Dermis blood vessel endothelial cell (primary cell): Measurements from ENCODE around the gene INPP4B. TPM values are rescaled to one million over a fixed set of nuclear protein-coding genes. Genes with fewer than 3 reads are reported as not detected.
A peak's percentile ranks its signal among the peaks of the same experiment; 100 is the strongest.

ENCODE experiments used
- DNase-seq: peaks from one replicate; pipeline ENCODE4 v3.0.0; 2010
- total RNA-seq: library from RNA; depleted of rRNA; stranded (reverse); fragments of >200 nt; gene quantifications from 2 replicates; pipeline ENCODE4 v1.2.3, GENCODE V29; 2014

Gene INPP4B
- total RNA-seq, 1 donor from 2014 or later: 20.9 TPM

DNA sequence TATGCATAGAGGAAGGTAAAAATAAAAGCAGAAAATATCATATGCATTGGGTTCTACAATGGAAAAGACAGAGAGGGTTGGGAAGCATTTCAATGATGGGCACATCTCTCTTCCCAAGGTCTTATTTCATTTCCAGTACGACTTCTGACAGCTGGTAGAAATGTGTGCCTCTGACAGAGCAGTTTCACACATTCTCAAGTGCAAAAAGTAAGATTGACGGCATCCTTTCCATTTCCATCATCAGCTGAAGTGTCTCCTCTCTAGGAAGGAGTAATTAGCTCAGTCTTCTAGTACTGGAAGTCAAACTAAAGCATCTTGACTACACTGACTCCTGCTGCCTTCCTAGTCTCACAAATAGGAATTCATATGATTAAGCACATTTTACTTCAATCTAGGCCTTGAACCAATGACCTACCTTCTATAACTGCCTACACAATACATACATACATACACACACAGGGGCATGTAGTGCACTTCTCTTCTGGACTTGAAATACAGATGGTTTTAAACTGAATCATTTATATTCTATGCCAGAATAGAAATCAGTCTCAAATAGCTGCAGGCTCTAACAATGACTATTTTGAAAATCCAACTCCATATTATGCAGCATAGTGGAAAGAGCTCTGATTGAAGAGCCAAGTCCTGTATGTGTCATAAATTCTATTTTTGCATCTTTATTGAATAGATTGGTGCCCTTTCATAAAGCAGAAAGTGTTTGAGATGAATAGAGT is 473.4 kb downstream of the INPP4B start:
- no peak for DNase-seq

DNA sequence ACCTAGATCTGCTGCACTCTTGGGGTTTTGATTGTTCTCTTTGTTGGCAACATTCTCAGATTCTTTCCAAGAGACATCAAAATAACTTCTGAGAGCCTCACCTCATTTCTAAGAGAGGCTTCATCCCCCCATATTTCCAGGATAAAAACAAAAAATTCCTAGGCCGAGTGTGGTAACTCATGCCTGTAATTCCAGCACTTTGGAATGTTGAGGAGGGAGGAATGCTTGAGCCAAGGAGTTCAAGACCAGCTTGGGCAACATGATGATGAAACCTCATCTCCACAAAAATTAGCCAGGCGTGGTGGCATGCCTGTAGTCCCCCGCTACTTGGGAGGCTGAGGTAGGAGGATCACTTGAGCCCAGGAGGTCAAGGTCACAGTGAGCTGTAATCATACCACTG is 477.0 kb downstream of the INPP4B start:
- DNase-seq: no peak

DNA sequence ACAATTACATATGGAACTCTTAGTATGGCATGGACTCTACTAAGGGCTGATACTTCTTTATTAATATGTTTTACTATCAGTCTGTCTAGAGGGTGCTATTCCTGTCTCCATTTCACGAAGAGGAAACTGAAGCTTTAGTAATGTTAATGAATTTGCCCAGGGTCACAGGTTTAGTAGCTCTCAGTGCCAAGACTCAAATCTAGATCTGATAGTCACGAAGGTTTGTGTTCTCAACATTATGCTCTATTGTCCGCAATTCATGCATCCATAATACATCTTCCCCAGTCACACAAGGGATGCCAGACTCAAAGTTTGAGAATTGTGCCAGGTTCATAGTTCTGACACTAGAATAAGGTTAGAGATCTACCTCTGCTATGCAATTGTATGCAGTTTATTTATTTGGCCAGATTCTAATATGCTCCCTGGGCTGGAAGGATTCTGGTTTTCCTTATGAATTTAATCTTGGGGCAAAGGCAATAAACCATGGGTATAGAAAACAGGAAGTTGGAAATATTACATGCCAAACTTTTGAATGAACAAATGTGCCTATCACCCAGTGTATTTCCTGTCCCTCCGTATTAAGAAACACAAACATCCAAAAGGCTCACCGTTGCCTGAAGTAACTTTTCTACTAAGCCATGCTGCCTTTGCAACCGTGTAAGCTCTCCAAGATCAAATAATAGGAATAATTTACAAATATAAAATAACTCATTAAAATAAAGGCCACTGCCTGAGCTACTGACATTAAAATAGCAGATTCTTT is 478.5 kb downstream of the INPP4B start:
- DNase-seq: peak; percentile 33

DNA sequence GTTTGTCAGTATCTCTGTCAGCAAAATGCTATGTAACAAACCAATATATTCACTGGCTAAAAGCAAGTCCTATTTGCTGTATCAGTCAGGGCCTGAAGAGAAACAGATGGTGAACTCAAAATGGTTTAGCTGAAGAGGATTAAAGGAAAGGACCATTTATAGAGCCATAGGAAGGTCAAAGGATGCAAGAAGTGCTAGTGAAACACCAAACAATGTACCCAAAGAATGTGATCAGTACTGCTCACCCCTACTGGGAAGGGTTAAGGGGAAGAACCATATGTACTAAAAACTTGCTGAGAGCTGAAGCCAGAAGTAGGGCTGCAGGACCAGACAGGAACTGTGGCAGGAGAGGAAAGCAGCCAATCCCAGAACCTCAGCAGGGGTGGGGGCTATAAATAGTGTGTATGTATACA is 479.3 kb downstream of the INPP4B start:
- DNase-seq: no peak

DNA sequence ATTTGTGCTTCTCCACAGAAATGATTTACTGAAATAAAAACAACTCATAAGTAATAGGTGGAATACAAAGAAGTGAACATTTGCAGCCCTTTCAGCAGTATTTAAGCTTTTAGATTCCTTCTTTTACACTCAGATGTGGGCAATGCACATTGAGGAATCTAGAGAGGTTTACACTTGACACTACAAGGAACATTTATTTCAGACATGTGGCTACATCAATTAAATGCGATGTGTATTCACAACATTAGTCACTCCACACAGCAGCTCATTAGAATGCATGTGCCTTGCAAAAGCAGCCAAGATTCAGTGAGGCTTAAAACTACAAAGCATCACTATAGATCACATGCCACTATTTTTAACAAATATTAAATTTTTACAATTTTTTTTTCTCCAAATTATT is 480.7 kb downstream of the INPP4B start:
- no peak for DNase-seq

DNA sequence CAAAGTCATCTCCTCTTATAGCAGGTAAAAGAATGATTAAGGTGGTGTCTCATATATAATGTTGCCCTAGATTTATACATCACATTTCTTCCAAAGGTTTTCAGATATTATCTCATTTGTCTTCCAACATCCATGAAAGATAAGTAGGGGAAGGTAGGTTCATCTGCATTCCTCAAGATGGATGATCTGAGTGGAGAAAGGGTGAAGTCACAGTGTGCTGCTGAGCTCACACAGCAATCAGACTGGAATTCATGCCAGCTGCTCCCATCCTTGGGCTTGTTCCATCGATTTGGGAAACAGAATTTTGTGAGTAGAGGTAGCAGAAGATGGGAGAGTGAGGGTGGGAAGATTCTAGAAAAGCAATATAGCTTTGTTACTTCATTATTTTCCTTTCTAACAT is 482.4 kb downstream of the INPP4B start:
- DNase-seq: no peak

DNA sequence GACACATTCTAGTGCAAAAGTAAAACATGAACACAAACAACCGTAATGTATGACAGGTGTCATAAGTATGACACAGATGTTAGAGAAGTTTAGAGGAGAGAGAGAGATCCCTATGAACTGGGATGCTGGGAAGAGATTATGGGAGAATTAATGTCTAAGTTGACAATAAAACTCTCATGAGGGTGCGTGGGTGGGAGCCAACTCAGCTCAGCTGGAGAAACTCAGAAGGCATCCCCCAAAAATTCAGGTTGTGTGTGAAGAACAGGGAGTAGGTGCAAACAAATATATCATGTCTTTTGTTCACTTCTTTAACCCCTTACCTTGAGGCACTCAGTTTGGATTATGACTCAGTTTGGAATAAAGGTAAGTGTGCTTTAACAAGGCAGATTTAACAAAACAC is 484.1 kb downstream of the INPP4B start:
- DNase-seq: no peak

DNA sequence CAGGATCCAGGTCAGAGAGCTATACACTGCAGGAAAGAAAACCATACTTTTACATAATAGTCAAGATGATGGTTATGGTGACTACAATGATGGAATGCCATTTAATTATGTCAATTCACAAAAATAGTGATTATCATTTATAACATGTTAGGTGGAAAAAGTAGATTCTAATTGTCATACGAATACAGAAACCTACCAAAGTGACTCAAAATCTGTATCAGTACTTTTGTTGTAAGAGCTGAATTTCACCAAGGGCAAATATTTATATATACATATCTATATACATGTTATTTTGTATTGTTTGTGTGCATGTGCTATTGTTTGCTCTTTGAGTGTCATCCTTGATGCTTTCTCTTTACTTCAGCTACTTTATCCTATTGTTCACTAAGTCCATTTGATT is 485.4 kb downstream of the INPP4B start:
- no peak for DNase-seq

DNA sequence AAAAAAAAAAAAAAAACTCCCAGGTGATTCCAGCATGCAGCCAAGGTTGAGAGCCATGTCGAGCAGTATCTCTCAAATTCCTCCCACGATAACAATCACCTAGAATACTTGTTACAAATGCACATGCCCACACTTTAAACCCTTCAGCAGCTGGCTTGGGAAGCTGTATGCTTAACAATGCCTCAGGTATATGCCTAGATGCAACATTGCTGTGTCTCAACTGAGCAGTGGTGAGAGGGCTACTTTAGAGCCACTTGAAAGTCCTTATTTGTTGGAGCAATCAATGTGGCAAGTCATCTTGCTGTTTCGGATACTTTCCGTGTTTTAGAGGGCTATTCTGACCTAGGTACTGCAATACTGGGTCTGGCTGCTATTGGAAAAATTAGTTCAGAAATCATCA is 487.4 kb downstream of the INPP4B start:
- DNase-seq: no peak

DNA sequence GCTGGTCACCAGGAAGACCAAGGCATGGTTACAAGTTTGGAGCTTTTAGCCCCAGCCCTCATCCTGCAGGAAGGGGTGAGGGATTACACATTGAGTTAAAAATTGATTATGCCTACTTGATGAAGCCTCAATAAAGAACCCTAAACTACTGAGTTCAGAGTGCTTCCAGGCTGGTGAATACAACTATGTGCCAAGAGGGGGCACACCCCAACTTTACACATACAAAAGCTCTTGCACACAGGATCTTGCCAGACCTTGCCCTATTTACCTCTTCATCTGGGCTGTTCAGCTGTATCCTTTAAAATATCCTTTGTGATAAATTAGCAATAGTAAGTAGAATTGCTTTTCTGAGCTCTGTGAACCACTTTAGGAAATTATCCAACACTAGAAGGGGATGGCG is 489.3 kb downstream of the INPP4B start:
- DNase-seq: no peak

DNA sequence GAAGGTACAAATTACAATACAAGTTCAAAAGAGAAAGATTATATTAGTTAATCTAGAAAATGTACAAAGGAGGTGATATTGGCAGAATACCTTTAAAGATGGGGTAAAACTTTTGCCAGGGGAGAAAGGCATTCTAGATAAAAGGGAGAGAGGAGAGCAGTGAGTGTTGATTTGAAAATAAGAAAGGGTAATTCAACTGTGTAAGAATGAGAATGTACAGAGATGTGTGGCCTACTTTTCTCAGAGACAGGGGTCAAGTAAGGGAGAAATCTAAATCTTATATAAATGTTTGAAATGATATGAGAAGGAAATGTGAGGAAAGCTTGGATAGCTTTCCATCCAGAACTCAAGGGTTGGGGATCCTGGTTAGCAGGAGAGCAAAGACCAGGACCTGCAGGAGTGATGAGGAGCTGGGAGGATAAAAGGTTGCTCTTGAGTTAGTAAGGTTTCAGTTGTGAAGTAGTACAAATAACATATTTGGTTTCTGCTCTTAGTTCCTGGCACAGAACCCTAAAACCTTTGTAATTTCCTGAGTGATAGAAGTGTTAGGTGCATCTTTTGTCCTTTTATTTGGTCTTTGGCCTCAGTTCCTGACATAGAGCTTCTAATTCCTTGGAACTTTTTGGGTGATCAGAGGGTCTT is 489.9 kb downstream of the INPP4B start:
- no peak for DNase-seq

DNA sequence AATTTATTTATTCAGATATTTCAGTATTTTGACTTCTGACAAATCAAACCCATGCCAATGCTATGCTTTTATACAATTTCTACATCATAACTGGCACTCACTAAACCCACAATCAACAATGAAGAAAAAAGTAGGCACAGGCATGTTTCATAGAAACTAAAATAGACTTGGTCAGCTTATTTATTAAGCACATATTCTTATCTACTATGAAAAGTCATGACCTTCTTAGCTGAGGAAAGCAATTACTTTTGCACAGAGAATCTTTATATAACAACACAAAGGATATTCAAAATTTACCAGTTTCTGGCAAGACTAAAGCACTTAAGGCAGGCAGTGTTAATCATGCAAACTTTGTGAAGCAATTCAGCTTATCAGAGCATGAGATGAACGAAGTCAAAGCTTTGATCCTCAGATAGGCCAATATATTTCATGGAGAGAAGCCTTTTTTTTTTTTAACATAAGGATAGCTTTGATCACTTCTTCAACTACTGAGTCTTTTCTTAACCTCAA is 490.6 kb downstream of the INPP4B start:
- DNase-seq: no peak

DNA sequence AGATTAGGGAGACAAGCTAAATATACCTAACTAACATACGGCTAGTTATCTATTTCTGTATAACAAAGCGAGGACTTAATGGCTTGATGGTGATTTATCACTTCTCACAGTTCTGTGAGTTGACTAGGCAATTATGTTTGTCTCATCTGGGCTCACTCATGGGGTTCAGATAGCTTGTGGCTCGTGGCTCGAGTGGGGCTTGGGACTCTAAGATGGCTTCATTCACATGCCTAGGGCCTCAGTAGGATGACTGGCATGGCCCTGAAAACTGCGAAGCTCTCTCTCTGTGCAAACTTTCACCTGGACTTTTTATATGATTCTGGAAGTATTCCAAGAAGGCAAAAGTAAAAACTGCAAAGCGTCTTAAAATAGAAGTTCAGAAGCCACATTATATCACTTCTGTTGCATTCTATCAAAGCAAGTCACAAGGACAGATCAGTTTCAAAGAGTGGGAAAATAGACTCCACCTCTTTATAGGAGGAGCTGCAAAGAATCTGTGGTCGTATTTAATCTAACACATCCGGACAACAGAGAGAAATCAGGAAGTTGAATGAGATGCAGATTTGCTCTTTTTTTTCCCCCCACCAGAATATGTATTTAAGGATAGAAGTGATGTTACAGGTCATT is 491.2 kb downstream of the INPP4B start:
- DNase-seq: no peak

DNA sequence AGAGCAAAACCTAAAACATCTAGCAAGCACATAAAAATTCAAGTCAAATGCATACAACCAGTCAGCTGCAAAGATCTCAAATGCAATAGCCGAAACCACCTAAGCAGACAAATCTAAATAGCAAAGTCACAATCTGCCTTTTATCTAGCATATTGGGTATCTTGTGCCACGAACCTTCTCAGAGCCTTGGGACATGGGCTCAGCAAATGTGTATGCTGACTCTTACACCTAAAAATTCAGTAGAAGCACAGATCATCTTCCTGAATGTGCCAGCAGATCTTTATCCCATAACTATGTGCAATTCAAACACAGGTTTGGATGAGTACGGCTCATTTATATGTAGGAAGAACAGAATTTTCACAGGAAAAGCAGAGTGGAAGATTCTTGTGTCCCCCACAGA is 492.1 kb downstream of the INPP4B start:
- no peak for DNase-seq

DNA sequence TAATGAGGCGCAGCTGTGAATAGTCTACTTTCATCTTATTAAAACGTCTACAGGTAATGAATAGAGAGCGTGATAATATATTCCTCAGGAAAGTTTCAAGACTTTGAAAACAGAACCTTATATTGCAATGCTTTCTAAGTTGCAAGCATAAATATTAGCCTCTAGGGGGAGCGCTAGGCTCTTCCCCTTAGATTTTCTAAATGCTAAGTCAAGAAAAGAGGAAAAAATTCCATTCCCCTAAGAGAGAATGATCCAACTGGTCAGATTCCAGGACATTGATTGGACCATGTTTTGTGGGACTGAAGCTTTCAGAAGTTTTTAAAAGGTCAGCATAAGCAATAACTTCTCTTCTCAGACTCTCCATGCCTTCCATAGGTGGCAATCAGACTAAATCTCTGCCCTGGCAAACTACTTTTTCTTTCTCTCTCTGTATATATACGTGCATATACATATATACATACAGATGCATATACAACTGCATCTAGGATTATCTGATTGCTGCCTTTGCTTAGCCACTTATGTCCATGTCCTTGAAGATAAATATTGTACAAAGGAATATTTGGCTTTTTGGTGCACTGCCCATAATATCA is 492.9 kb downstream of the INPP4B start:
- DNase-seq: peak; percentile 81

DNA sequence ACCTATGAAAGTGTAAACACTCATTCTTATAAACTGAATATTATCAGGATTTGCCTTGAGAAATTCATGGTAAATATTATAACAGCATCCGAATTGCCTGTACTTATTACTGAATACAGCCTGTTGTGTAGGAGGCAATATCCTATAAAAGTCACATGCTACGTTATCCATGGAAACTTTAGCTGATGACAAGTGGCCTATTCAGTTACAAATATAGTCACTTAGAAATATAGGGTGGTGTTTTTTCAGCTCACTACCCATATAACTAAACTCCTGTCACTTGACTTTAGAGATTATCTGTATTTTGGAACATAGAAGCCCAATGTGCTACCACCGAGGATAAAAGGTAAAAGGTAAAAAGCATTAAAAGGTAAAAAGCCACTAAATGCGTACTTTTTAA is 493.4 kb downstream of the INPP4B start:
- peak; percentile 28 for DNase-seq

DNA sequence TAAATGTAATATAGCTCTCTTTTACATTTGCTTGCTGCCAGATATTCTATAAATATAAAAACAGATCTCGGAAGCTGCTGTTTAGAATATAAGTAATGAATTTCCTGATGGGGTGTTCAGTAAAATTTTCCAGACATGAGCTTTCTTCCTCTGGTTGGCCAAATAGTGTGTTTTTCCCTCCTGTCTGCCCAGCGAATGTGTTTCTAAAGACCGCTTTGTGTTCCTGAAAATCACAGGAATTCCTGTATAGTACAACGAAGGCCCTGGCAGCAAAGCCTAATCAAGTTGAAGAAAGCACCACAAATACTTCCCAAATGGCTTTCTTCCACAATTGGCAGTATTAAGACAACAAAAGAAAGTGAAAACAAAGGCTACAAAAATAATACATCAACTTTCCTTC is 494.1 kb downstream of the INPP4B start:
- peak; percentile 88 for DNase-seq

DNA sequence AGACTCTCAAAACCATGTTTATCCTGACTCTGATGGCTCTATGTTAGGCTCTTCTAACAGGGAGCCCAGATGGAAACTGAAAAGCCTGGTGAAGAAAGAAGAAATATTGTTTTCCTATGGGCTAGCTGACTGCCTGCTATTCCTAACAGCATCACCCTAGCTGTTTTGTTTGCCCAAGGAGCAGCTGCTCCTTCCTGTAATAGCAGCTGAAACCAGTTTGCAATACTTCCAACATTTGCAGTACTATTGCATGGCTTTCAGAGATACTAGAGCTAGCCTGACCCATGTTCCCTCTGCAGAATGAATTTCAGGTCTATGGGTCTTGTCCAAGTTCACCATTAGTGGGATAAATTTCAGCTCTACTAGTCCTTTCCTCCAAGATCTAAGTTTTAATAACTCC is 495.2 kb downstream of the INPP4B start:
- peak; percentile 28 for DNase-seq

DNA sequence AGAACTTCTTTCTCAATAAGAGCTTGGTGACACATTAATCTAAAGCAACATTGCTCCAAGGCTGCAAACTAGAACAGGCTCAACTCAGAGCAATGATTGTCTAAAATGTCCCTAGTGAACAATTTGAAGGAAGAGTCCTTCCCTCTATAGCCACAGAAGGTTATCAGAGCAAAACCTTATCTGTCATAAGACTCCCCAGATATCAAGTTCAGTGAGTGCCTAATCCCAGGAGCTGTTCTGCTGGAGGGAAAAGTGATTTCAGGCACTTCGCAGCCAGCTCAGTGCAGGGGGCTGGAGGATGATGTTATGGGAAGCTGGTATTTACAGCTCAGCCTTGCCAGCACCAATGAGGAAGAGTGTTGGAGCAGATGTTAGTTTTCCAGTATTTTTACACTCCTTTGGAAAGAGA is 497.5 kb downstream of the INPP4B start:
- DNase-seq: no peak

DNA sequence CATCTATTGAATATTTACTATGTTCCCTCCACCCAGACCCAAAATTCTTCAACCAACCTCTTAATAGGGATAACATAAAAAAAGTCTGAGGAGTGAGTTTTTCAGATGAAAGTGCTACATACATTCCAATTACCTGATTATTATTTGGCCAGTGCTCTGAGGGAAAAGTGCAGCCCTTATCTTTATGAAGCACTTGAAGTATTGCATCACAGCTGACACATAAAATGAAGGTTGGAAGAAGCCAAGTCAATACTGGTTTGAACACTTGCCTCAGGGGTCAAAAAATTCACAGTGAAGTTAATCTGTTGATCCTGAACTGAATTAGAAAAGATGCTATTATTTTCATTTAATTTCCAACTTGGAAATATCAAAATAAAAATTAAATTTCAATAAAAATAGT is 498.9 kb downstream of the INPP4B start:
- DNase-seq: no peak

DNA sequence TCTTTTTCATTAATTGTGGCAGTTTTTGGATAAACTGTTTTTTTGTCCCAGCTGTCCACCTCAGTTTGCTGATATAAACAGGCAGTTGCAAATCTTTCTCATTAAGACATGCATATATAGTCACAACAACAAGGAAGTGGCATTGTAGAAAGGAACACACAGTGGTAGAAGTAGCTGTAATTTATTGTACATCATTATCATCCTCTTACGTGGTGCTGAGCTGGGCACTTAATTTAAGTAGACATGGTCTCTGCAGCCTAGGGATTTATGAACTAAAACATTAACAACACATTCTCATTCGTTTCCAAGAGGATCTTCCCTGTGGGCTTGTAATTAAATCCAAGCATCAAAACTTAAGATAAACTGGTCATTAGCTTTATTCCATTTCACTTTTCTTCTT is 500.2 kb downstream of the INPP4B start:
- no peak for DNase-seq

DNA sequence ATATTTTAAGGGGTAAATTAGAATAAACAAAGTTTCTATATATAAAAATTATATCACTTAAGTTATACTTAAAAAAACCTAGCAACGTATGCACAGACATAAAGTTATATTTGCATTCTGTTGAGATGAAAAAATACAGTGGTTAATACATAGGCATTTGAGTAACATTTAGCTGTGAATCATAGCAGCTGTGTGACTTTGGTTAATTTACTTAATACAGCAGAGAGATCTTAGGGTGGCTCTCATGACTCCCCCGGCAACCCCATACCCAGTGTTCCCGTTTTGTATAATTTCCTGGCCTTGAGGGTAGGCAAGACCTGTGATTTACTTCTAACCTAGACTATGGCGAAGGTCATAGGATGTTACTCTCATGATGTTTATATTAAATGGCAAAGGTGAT is 504.8 kb downstream of the INPP4B start:
- DNase-seq: no peak

DNA sequence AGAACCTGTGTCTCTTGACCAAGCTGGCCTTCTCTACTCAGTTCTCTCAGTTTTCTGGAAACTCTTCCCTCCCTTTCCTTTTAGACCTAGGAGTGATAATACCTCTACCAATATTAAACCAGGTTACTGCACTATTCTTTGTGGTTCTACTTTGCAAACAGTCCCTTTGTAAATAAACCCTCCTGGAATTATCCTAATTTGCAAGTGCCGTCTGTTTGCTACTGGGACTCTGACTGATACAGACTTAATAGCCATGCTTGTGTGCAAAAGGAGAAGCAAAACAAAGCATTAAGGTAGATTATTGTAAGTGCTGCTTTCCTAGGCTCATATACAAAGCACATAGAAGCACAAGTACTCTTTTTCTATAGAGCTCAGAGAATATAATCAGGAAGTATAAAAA is 507.0 kb downstream of the INPP4B start:
- no peak for DNase-seq
